Glomerular endothelial cell (primary cell): Measurements from ENCODE around the gene MSX1. TPM values are rescaled to one million over a fixed set of nuclear protein-coding genes. Genes with fewer than 3 reads are reported as not detected.

Source experiments
- DNase-seq: peaks from one replicate; pipeline ENCODE4 v3.0.0-alpha.2; 2011; ENCODE audit warnings: low read depth, low spot score; ENCODE audit errors: extremely low read depth
- total RNA-seq: library from RNA; depleted of rRNA; stranded (reverse); fragments of >200 nt; gene quantifications from 2 replicates; pipeline ENCODE4 v1.2.3, GENCODE V29; 2015

MSX1 gene
- total RNA-seq, 1 donor from 2014 or later: 13.0 TPM

- DNase-seq: no peak
Observed at GRCh38 chr4:4868040-4868757, 8.7 kb downstream of the MSX1 start.

- no peak for DNase-seq
Observed at GRCh38 chr4:4868758-4869723, 9.6 kb downstream of the MSX1 start.

GRCh38 chr4:4869731-4870571 lies 10.5 kb downstream of the MSX1 start:
- DNase-seq: no peak

- DNase-seq: no peak
Observed at GRCh38 chr4:4870576-4871241, 11.2 kb downstream of the MSX1 start.

GRCh38 chr4:4871242-4871572 lies 11.7 kb downstream of the MSX1 start:
- no peak for DNase-seq

GRCh38 chr4:4871573-4872313 lies 12.3 kb downstream of the MSX1 start:
- no peak for DNase-seq

GRCh38 chr4:4872314-4872903 lies 12.9 kb downstream of the MSX1 start:
- DNase-seq: no peak

GRCh38 chr4:4873203-4873602 lies 13.7 kb downstream of the MSX1 start:
- DNase-seq: no peak

- DNase-seq: no peak
Observed at GRCh38 chr4:4874254-4874653, 14.8 kb downstream of the MSX1 start.

GRCh38 chr4:4875147-4875546 lies 15.7 kb downstream of the MSX1 start:
- DNase-seq: no peak

- DNase-seq: no peak
Observed at GRCh38 chr4:4875611-4876010, 16.1 kb downstream of the MSX1 start.

- DNase-seq: no peak
Observed at GRCh38 chr4:4876945-4877661, 17.6 kb downstream of the MSX1 start.

GRCh38 chr4:4880492-4880891 lies 21.0 kb downstream of the MSX1 start:
- no peak for DNase-seq

- DNase-seq: no peak
Observed at GRCh38 chr4:4881432-4881831, 22.0 kb downstream of the MSX1 start.

GRCh38 chr4:4884611-4885010 lies 25.1 kb downstream of the MSX1 start:
- DNase-seq: no peak

GRCh38 chr4:4887426-4887825 lies 28.0 kb downstream of the MSX1 start:
- no peak for DNase-seq

GRCh38 chr4:4888695-4889094 lies 29.2 kb downstream of the MSX1 start:
- no peak for DNase-seq

- no peak for DNase-seq
Observed at GRCh38 chr4:4889781-4890180, 30.3 kb downstream of the MSX1 start.
